PC-9 (cell line): ENCODE measurements around the gene SMIM24. TPM values are rescaled to one million over a fixed set of nuclear protein-coding genes. Genes with fewer than 3 reads are reported as not detected.
A peak's percentile ranks its signal among the peaks of the same experiment; 100 is the strongest.

Experiments
- BruUV-seq: library from RNA; stranded (reverse); fragments of 400-500 nt; replicated peaks from 2 replicates; lab custom pipeline; 2021; lab: Mats Ljungman, UMichigan
- CTCF ChIA-PET: fragments of 300-600 bp; sonication (Branson Sonifier 250); formaldehyde crosslinking; loops from one replicate; lab custom pipeline; 2022; ENCODE audit warnings: antibody characterized with exemption; lab: Charles Lee
- POLR2A ChIA-PET: fragments of 300-600 bp; sonication (Branson Sonifier 250); formaldehyde crosslinking; loops from one replicate; lab custom pipeline; 2022; ENCODE audit warnings: antibody characterized with exemption; ENCODE audit not compliant: unreplicated experiment; lab: Charles Lee
- DNase-seq, 2 experiments: peaks; one replicate each; pipeline versions ENCODE4 v3.0.0 to v3.0.0-alpha.2; 2015 to 2022; ENCODE audit warnings: mixed read lengths in 1 of 2
- H2AFZ ChIP-seq: fragments of 200-600 bp; sonication (generic); 2 replicates; pipeline ENCODE4 v1.8.1; 2017; ENCODE audit warnings: antibody characterized with exemption
- H3F3A ChIP-seq: fragments of 200-600 bp; sonication (generic); 2 replicates; pipeline ENCODE4 v1.8.1; 2017; ENCODE audit warnings: antibody characterized with exemption, mild to moderate bottlenecking, low read depth; ENCODE audit not compliant: insufficient read depth
- H3K27ac ChIP-seq: fragments of 200-600 bp; sonication (generic); 2 replicates; pipeline ENCODE4 v1.6.1; 2016; ENCODE audit warnings: mixed run types
- H3K27me3 ChIP-seq: fragments of 200-600 bp; sonication (generic); 2 replicates; pipeline ENCODE4 v1.6.1; 2016; ENCODE audit warnings: low read depth, mixed run types; ENCODE audit not compliant: insufficient read depth
- H3K36me3 ChIP-seq: fragments of 200-600 bp; sonication (generic); 2 replicates; pipeline ENCODE4 v1.6.1; 2016; ENCODE audit warnings: low read depth, mixed run types
- H3K4me1 ChIP-seq: fragments of 200-600 bp; sonication (generic); replicated peaks from 2 replicates; pipeline ENCODE4 v1.6.1; 2016; ENCODE audit warnings: mixed run types; ENCODE audit not compliant: insufficient read depth
- H3K4me2 ChIP-seq: fragments of 200-600 bp; sonication (generic); 2 replicates; pipeline ENCODE4 v1.6.1; 2017; ENCODE audit warnings: mixed run types
- H3K4me3 ChIP-seq: fragments of 200-600 bp; sonication (generic); 2 replicates; pipeline ENCODE4 v1.6.1; 2016; ENCODE audit warnings: mixed run types
- H3K79me2 ChIP-seq: fragments of 200-600 bp; sonication (generic); 2 replicates; pipeline ENCODE4 v1.6.1; 2017; ENCODE audit warnings: low read depth, mixed run types
- H3K9me2 ChIP-seq: fragments of 200-600 bp; sonication (generic); 2 replicates; pipeline ENCODE4 v1.8.1; 2017; ENCODE audit warnings: mild to moderate bottlenecking; ENCODE audit not compliant: insufficient read depth
- H3K9me3 ChIP-seq: fragments of 200-600 bp; sonication (generic); 2 replicates; pipeline ENCODE4 v1.8.1; 2016; ENCODE audit warnings: low read depth; ENCODE audit not compliant: insufficient read depth
- H4K20me1 ChIP-seq: fragments of 200-600 bp; sonication (generic); 2 replicates; pipeline ENCODE4 v1.8.1; 2017; ENCODE audit not compliant: insufficient read depth
- CTCF ChIP-seq: fragments of 200-600 bp; sonication (generic); conservative IDR thresholded peaks from 2 replicates; pipeline ENCODE4 v1.6.1; 2017; ENCODE audit warnings: mixed run types, antibody characterized with exemption, mild to moderate bottlenecking, moderate library complexity
- EZH2 ChIP-seq: fragments of 200-600 bp; sonication (generic); IDR thresholded peaks from 2 replicates; pipeline ENCODE4 v1.8.0; 2017; ENCODE audit warnings: antibody characterized with exemption, low read depth
- intact Hi-C: fragments of 100-400 bp; cut with micrococcal nuclease; formaldehyde crosslinking; loops from one replicate; pipeline ENCODE4 v1.10.0; 2022; ENCODE audit not compliant: unreplicated experiment
- total RNA-seq: library from RNA; stranded (reverse); gene quantifications from 2 replicates; pipeline ENCODE4 v1.2.3, GENCODE V29; 2021

The SMIM24 gene
- total RNA-seq, 1 experiment from 2014 or later: not detected

GRCh38 chr19:3471954-3472655 lies 8.2 kb downstream of the SMIM24 start:
- Histone ChIP-seq H3K79me2 (no peaks in the 10 kb centered on the region), H2AFZ (no peak overlapping the region), H3F3A (0 out of 2 replicates have a peak, but pooled peaks cover 3% of the 10 kb centered on the region), H4K20me1 (no peaks in the 10 kb centered on the region), H3K9me3 (no peaks in the 10 kb centered on the region), H3K36me3 (no peaks in the 10 kb centered on the region), H3K27ac (no peak overlapping the region), H3K4me1 (no peaks in the 10 kb centered on the region), H3K27me3 (no peaks in the 10 kb centered on the region), H3K9me2 (no peaks in the 10 kb centered on the region), H3K4me2 (no peak overlapping the region), H3K4me3 (no peak overlapping the region)
- no TSS peak for BruUV-seq
- intact Hi-C loops: loop anchor here (2.0 kb wide), 2 partner anchors 145 to 167 kb away; no protein-coding TSS in a partner anchor
- TF ChIP-seq EZH2 (no peak), CTCF (peak; percentile 78)
- ChIA-PET CTCF (no interaction called here), POLR2A (no interaction called here)
- DNase-seq: no peak

- Histone ChIP-seq H3K36me3 (no peaks in the 10 kb centered on the region), H3K4me1 (no peaks in the 10 kb centered on the region), H3F3A (0 out of 2 replicates have a peak, but pooled peaks cover 3% of the 10 kb centered on the region), H3K27me3 (no peaks in the 10 kb centered on the region), H4K20me1 (no peaks in the 10 kb centered on the region), H3K4me2 (no peak overlapping the region), H3K9me3 (no peaks in the 10 kb centered on the region), H3K79me2 (no peaks in the 10 kb centered on the region), H3K27ac (no peak overlapping the region), H3K4me3 (no peak overlapping the region), H2AFZ (no peak overlapping the region), H3K9me2 (no peaks in the 10 kb centered on the region)
- CTCF ChIA-PET: interaction anchor here (1.1 kb wide), 1 partner anchor 10 kb away, joined by 3 read pairs; no protein-coding TSS in a partner anchor
- no peak for TF ChIP-seq CTCF
- POLR2A ChIA-PET: no interaction called here
- DNase-seq: no peak
- BruUV-seq: no TSS peak
- intact Hi-C loops: no loop called here
Measured at GRCh38 chr19:3470500-3471128, 9.7 kb downstream of the SMIM24 start.

- Histone ChIP-seq H3K4me1 (no peaks in the 10 kb centered on the region), H3K4me2 (no peak overlapping the region), H3K36me3 (no peaks in the 10 kb centered on the region), H4K20me1 (no peaks in the 10 kb centered on the region), H3K27me3 (no peaks in the 10 kb centered on the region), H3K9me2 (no peaks in the 10 kb centered on the region), H3K9me3 (no peaks in the 10 kb centered on the region), H3F3A (0 out of 2 replicates have a peak, but pooled peaks cover 3% of the 10 kb centered on the region), H3K27ac (no peak overlapping the region), H3K4me3 (no peak overlapping the region), H3K79me2 (no peaks in the 10 kb centered on the region), H2AFZ (no peak overlapping the region)
- TF ChIP-seq EZH2 (no peak), CTCF (no peak)
- POLR2A ChIA-PET: no interaction called here
- intact Hi-C loops: no loop called here
- no peak for DNase-seq
- no TSS peak for BruUV-seq
- CTCF ChIA-PET: interaction anchor here (0.7 to 1.1 kb wide), 2 partner anchors 9 to 31 kb away, joined by 3 read pairs; partner anchors contain the start of gene DOHH
Measured at GRCh38 chr19:3469638-3470499, 10.5 kb downstream of the SMIM24 start.
